Ascending aorta (tissue), 2 donors: ENCODE results near the gene NANS. TPM values are rescaled to one million over a fixed set of nuclear protein-coding genes. Genes with fewer than 3 reads are reported as not detected.

Source experiments
- DNase-seq, 2 donors: peaks; one replicate each; pipeline ENCODE4 v3.0.0-alpha.2; 2019; ENCODE audit warnings: low spot score in 2 of 2
- H3K27ac ChIP-seq, 2 donors: fragments of 200-600 bp; sonication (generic); one replicate each; pipeline ENCODE4 v1.5.1; 2016 to 2017; ENCODE audit warnings: mild to moderate bottlenecking in 1 of 2
- H3K27me3 ChIP-seq: fragments of 200-600 bp; sonication (generic); one replicate; pipeline ENCODE4 v1.5.1; 2017
- H3K36me3 ChIP-seq, 2 donors: fragments of 200-600 bp; sonication (generic); one replicate each; pipeline ENCODE4 v1.5.1; 2016
- H3K4me1 ChIP-seq, 2 donors: fragments of 200-600 bp; sonication (generic); one replicate each; pipeline ENCODE4 v1.5.1; 2016 to 2017; ENCODE audit warnings: mild to moderate bottlenecking in 1 of 2
- H3K4me3 ChIP-seq, 2 donors: fragments of 200-600 bp; sonication (generic); one replicate each; pipeline ENCODE4 v1.5.1; 2016 to 2017; ENCODE audit warnings: mild to moderate bottlenecking in 1 of 2
- H3K9me3 ChIP-seq, 2 donors: fragments of 200-600 bp; sonication (generic); one replicate each; pipeline ENCODE4 v1.5.1; 2016
- CTCF ChIP-seq, 3 experiments: fragments of 200-600 bp in 2 of 3; fragments of 450-650 bp in 1 of 3; sonication (generic) in 2 of 3; IDR thresholded peaks; one replicate each; pipeline ENCODE4 v1.5.1; 2016 to 2019; ENCODE audit warnings: antibody characterized with exemption in 3 of 3, mild to moderate bottlenecking in 1 of 3, moderate library complexity in 1 of 3
- intact Hi-C: fragments of 100-400 bp; cut with DNase I; formaldehyde crosslinking; loops from one replicate; pipeline ENCODE4 v1.15.1; 2023
- total RNA-seq: library from RNA; depleted of rRNA; stranded (reverse); fragments of >200 nt; gene quantifications from one replicate; pipeline ENCODE4 v1.1.0, GENCODE V29; 2016

NANS gene
- total RNA-seq, 1 donor from 2014 or later: 40.7 TPM

- no peak for TF ChIP-seq CTCF (IDR thresholded peaks at IDR 0.05)
- no peaks in the 10 kb centered on the region for H3K36me3 ChIP-seq
- H3K4me1 ChIP-seq: peaks cover 0 to 10% of the 10 kb centered on the region in 2 donors
- H3K27me3 ChIP-seq: no peaks in the 10 kb centered on the region
- DNase-seq: no peak
- H3K27ac ChIP-seq: no peak overlapping the region
- H3K9me3 ChIP-seq: no peaks in the 10 kb centered on the region
- intact Hi-C loops: no loop called here
- H3K4me3 ChIP-seq: no peak overlapping the region
Measured at GRCh38 chr9:98038958-98039357, 17.6 kb upstream of the NANS start.

DNA sequence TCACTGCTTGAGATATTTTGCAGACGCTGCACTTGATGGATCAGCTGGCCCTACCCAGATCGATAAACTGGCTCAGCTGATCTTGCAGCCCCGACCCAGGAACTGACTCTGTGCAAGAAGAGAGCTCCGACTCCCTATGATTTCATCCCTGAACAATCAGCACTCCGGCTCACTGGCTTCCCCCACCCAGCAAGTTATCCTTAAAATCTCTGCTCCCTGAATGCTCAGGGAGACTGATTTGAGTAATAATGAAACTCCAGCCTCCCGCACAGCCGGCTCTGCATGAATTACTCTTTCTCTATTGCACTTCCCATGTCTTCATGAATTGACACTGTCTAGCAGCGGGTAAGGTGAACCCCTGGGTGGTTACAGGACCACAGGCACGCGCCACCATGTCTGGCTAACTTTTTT lies 16.9 kb upstream of the NANS start:
- no peak for TF ChIP-seq CTCF (IDR thresholded peaks at IDR 0.05)
- Histone ChIP-seq H3K36me3 (no peaks in the 10 kb centered on the region), H3K27ac (no peak overlapping the region), H3K4me1 (peaks cover 0 to 10% of the 10 kb centered on the region in 2 donors), H3K4me3 (no peak overlapping the region), H3K27me3 (no peaks in the 10 kb centered on the region), H3K9me3 (no peaks in the 10 kb centered on the region)
- intact Hi-C loops: no loop called here
- no peak for DNase-seq

DNA sequence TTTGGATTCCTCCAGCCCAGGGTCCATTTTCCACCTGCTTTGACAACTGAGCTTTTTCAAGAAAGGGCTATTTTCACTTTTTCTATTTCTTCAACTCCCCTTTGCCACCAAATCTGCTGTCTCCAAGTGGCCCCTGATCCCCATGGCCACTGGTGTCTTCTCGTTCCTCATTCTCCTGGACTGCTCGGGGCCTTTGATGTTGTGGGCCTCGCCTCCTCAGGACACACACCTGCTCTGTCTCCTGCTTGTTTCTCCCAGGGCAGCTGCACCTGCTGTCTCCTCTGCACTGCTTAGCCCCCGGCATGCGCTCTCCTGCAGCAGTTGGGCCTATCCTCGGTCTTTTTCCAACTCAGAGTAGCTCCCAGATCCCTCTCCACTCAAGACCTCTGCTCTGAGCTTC lies 16.3 kb upstream of the NANS start:
- no peak overlapping the region for H3K27ac ChIP-seq
- H3K9me3 ChIP-seq: no peaks in the 10 kb centered on the region
- TF ChIP-seq CTCF (IDR thresholded peaks at IDR 0.05): no peak
- no peak overlapping the region for H3K4me3 ChIP-seq
- intact Hi-C loops: no loop called here
- H3K36me3 ChIP-seq: no peaks in the 10 kb centered on the region
- DNase-seq: no peak
- H3K4me1 ChIP-seq: peaks cover 0 to 7% of the 10 kb centered on the region in 2 donors
- no peaks in the 10 kb centered on the region for H3K27me3 ChIP-seq

GRCh38 chr9:98043915-98044314 lies 12.6 kb upstream of the NANS start:
- DNase-seq: peak in 1 of 2 donors; percentile 48
- TF ChIP-seq CTCF (IDR thresholded peaks at IDR 0.05): no peak
- Histone ChIP-seq H3K36me3 (no peaks in the 10 kb centered on the region), H3K9me3 (no peaks in the 10 kb centered on the region), H3K27me3 (no peaks in the 10 kb centered on the region), H3K4me1 (no peaks in the 10 kb centered on the region), H3K27ac (no peak overlapping the region), H3K4me3 (no peak overlapping the region)
- intact Hi-C loops: no loop called here

DNA sequence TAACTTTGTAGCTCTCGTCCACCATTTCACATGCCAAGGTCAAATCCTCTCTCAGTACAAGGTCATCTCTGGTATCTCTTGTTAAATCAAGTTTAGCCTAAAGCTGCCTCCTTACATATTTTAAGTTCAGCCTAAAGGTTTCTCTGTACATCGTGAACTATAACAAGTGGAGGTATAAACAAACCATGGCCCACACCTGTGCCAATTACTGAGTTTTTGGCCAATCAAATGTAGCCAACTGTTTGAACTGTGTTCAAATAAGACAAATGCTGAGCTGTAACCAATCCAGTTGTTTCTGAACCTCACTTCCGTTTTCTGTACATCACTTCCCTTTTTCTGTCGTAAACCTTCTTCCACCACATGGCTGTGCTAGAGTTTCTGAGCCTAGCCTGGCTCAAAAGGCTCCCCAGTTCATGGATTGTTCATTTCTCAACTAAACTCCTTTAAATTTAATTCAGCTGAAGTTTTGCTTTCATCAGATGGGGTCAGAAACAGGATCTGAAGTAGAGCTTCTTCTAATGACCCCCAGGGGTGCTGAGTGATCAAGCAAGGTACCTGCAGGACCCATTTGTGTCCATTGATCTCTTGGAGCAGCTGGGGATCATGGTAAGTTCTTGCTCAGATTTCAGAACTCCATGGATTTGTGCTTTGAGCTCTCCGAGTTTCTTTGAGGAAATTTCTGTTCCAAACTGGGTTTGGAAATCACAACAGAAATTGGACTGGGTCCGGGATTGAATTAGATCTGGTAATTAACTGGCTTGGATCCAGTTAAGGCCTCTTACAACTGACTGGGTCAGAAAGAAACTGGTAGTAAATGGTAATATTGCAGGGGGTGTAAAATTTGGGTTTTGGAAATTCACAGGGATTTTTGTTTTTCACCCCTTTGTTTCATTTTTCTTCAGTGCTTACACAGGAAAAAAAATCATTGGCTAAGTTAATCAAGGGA lies 11.0 kb upstream of the NANS start:
- Histone ChIP-seq H3K4me3 (peak overlapping the region in 1 of 2 donors; percentile 1), H3K27ac (no peak overlapping the region), H3K36me3 (no peaks in the 10 kb centered on the region), H3K9me3 (no peaks in the 10 kb centered on the region), H3K4me1 (no peaks in the 10 kb centered on the region), H3K27me3 (no peaks in the 10 kb centered on the region)
- no peak for TF ChIP-seq CTCF (IDR thresholded peaks at IDR 0.05)
- intact Hi-C loops: no loop called here
- DNase-seq: peak in 1 of 2 donors; percentile 9
